HG02870 (cell line): ENCODE data around the gene KCNAB2.

Experiments
- ATAC-seq: cut with Tn5 transposase; IDR thresholded peaks from one replicate; pipeline ENCODE4 v1.9.1; 2021; ENCODE audit warnings: mild to moderate bottlenecking, moderate library complexity; ENCODE audit not compliant: unreplicated experiment

The KCNAB2 gene

GRCh38 chr1:6144175-6144574, 98.5 kb downstream of the KCNAB2 start:
- no peak for ATAC-seq

GRCh38 chr1:6144647-6145395, 99.1 kb downstream of the KCNAB2 start:
- ATAC-seq, result no peak

- no peak for ATAC-seq
Observed at GRCh38 chr1:6145396-6145750, 99.7 kb downstream of the KCNAB2 start.

- no peak for ATAC-seq
Observed at GRCh38 chr1:6145864-6146410, 100.2 kb downstream of the KCNAB2 start.

GRCh38 chr1:6148497-6149241, 103.0 kb downstream of the KCNAB2 start:
- no peak for ATAC-seq

GRCh38 chr1:6149597-6149996, 103.9 kb downstream of the KCNAB2 start:
- no peak for ATAC-seq

GRCh38 chr1:6150006-6150938, 104.6 kb downstream of the KCNAB2 start:
- ATAC-seq, result no peak
